GM21825 (cell line): ENCODE data around the gene STARD13.

ENCODE experiments used
- ATAC-seq: cut with Tn5 transposase; IDR thresholded peaks from one replicate; pipeline ENCODE4 v1.9.1; 2021; ENCODE audit warnings: mild to moderate bottlenecking, moderate library complexity; ENCODE audit not compliant: unreplicated experiment

The STARD13 gene

GRCh38 chr13:33277037-33277740 lies 8.4 kb downstream of the STARD13 start:
- ATAC-seq: no peak

GRCh38 chr13:33276570-33276969 lies 9.0 kb downstream of the STARD13 start:
- ATAC-seq: no peak

DNA sequence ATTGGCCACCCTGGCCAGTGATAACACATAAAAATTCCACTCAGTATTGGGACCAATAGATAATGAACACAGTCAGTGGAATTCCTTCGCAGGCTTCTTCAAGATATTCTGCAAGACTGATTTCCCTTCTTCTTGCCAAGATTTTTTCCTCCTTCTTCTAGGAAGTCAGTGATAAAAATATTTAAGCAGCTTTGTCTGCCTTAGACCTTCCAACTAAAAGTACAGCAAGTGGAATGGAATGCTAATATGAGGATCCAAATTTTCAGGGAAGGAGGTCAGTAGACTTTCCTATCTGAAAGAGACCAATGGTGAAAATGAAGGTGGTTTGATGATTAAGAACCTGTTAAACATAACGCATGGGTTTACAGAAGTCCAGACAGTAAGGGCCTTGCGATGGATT lies 9.6 kb downstream of the STARD13 start:
- ATAC-seq: no peak

GRCh38 chr13:33274264-33274663 lies 11.3 kb downstream of the STARD13 start:
- ATAC-seq: no peak

GRCh38 chr13:33272531-33273124 lies 12.9 kb downstream of the STARD13 start:
- ATAC-seq: no peak

GRCh38 chr13:33271759-33272158 lies 13.8 kb downstream of the STARD13 start:
- ATAC-seq: no peak

DNA sequence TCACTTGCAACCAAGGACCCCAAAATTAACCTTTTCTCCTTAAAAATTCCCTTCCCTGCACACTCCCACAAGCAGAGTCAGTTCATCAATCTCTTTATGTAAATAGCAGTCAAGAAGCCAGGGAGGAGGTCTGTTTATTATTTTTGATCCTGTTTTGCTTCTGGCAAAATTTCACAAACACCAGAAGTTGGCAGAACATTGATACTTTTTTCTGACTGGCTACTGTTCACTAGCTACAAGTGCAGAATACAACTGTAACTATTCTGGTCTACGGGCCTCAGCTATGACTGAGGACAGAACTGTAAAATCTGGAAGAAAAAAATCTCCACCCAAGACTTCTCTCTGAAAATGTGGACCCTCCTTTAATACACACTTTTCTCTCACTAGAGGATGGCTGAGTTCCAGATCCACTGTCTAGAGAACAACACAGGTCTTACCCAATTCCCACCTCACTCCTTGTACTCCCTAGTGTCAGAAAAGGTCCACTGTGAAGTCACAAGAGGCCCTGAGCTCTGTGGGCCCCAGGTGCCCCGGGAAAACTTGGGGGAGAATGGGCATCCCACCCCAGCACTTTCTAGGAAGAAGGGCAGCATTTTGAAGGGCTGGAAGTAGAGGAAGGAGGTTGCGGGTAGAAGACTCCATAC lies 14.5 kb downstream of the STARD13 start:
- no peak for ATAC-seq

- ATAC-seq: no peak
These were observed 19.9 kb downstream of the STARD13 start for GRCh38 chr13:33265607-33266006.

- no peak for ATAC-seq
These were observed 20.4 kb downstream of the STARD13 start for GRCh38 chr13:33265133-33265532.

GRCh38 chr13:33264620-33264978 lies 21.0 kb downstream of the STARD13 start:
- ATAC-seq: no peak

GRCh38 chr13:33263976-33264619 lies 21.5 kb downstream of the STARD13 start:
- ATAC-seq: no peak

DNA sequence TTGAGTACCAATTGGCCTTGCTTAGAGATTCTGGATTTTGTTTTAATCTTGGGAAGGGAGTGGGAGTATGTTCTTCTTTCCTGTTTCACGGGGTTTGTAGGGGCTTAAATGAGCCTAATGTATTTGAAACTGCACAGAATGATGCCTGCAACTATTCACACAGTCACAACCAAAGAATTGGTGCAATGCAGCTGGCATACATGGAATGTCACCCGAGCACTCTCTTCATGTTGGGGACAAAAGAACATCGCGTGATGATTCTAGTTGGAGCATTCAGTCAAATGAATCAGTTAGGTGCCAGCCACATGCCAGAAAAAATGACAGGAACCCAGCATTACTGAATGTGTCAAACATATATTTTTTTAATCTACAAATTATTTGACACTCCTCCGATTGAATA lies 22.1 kb downstream of the STARD13 start:
- no peak for ATAC-seq

GRCh38 chr13:33262997-33263396 lies 22.6 kb downstream of the STARD13 start:
- ATAC-seq: no peak

GRCh38 chr13:33262594-33262993 lies 23.0 kb downstream of the STARD13 start:
- no peak for ATAC-seq

DNA sequence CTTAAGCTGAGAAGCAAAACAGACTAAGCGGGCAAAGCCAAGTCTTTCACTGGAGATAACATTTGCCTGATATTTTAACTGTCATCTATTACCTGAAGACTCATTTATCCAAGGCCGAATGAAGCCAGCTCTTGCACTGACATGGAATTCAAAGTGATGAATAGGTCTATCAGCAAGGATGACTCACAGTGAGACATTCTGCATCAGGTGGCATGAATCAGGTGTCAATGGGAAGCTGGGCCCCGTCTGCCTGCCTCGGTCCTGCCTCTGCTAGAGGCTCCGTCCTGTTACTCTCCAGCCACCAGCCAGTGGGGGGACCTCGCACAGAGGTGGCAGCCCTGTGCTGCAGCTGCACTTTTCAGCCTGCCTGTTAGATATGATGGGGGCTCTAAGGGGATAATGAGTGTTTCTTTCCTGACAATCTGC lies 23.5 kb downstream of the STARD13 start:
- no peak for ATAC-seq

DNA sequence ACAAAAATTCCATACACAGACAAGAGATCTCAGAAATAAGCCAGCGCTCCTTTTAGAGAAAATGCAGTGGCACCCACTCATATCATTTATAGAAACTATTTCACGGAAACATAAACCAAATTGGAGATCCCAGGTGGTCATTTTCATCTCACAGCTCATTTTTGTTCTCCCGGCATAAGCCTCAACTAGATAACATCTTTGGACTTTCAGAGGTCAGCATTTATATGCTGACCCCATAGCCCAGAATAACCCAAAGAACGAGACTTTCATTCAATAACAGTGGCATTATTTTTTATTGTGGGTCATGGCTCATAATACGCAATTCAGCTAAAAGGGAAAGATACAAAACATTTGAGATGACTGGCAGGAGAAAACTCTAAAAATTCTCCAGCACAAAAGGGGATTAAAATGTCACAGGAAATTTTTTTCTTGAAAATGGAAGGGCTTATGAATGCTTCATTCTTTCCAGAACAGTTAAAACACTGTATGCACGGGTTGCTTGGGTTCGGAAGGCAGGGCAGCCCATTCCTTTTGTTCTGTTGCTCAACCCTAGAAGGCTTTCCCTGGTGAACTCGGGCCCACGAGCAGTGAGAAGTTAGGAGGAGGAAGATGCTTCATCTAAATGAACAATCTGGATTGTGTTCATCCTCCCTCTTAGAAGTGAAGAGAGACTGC lies 24.0 kb downstream of the STARD13 start:
- ATAC-seq: no peak

DNA sequence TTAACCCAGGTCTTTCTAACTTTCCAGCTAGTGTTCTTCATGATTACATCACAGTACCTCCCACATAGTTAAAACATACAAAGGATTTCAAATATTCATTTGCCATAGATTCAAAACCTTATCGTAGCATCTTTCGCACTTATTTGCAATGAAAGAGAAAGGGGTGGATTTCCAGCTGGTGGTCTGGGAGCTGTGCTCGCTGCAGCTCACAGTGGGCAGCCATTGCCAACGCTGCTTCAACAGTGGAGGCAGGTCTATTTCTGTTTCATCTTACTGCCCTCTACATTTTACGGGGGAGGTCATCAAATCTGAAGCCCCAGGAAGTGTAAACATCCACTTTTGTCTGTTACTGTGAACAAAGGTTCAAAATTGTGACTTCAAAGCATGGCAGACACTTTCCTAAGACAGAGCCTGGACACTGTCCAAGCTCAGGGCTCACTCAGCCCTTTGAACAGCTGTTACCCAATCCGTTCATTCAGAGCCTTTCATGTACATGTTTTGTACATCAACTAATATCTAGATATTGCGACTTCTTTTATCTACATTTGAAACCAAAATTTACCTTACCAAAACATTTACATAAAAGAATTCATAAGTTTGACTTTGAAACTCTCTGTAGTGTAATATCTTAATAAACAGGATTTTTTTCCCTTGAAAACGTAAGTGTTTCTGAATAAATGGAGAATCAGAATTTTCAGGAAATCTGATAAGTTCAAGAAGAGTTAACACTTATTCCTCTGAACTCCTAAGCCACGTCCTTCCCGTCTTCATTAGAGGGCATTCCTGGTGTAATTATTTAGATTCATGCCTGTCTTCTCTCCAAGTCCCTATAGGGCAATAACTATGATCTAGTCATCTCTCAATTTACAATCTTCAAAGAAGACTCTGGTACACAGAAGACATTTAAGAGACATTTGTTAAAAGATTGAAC lies 25.1 kb downstream of the STARD13 start:
- no peak for ATAC-seq

GRCh38 chr13:33259296-33259695 lies 26.3 kb downstream of the STARD13 start:
- no peak for ATAC-seq

GRCh38 chr13:33258808-33259193 lies 26.8 kb downstream of the STARD13 start:
- ATAC-seq: no peak
